IMR-90 (cell line): ENCODE data around the gene AHSG. TPM values are rescaled to one million over a fixed set of nuclear protein-coding genes. Genes with fewer than 3 reads are reported as not detected.

Source experiments
- ATAC-seq: fragments of 200-7000 bp; cut with Tn5 transposase; 2 replicates; pipeline ENCODE4 v1.9.1; 2020; ENCODE audit warnings: low read depth, mild to moderate bottlenecking, moderate library complexity
- BruUV-seq: library from RNA; stranded (reverse); fragments of 400-500 nt; replicated peaks from 2 replicates; lab custom pipeline; 2021; lab: Mats Ljungman, UMichigan
- CTCF ChIA-PET: fragments of 300-600 bp; formaldehyde crosslinking; extraction: SDS; loops from one replicate; lab custom pipeline; 2021; ENCODE audit warnings: antibody characterized with exemption; lab: Yijun Ruan, JAX
- POLR2A ChIA-PET: fragments of 300-600 bp; sonication (Branson Sonifier 250); formaldehyde crosslinking; loops from one replicate; lab custom pipeline; 2022; ENCODE audit warnings: antibody characterized with exemption; ENCODE audit not compliant: unreplicated experiment; lab: Charles Lee
- DNase-seq: peaks from one replicate; pipeline ENCODE4 v3.0.0; 2013
- H2AFZ ChIP-seq: replicated peaks from 2 replicates; pipeline ENCODE3; 2013; ENCODE audit warnings: low read length, mild to moderate bottlenecking; ENCODE audit not compliant: poor library complexity
- H2AK5ac ChIP-seq: 2 replicates; pipeline ENCODE4 v1.6.1; 2013; ENCODE audit warnings: low read depth, low read length, inconsistent platforms
- H2AK9ac ChIP-seq: replicated peaks from 2 replicates; pipeline ENCODE3; 2013; ENCODE audit warnings: mild to moderate bottlenecking, low read depth, low read length, moderate library complexity; ENCODE audit not compliant: poor library complexity
- H2BK120ac ChIP-seq: 2 replicates; pipeline ENCODE4 v1.6.1; 2013; ENCODE audit warnings: low read depth, low read length, inconsistent platforms
- H2BK15ac ChIP-seq: 3 replicates; pipeline ENCODE4 v1.6.1; 2013; ENCODE audit warnings: low read depth, low read length, inconsistent platforms
- H2BK20ac ChIP-seq: 2 replicates; pipeline ENCODE4 v1.6.1; 2013; ENCODE audit warnings: low read depth, mild to moderate bottlenecking, inconsistent platforms, low read length, moderate library complexity
- H2BK5ac ChIP-seq: 2 replicates; pipeline ENCODE4 v1.6.1; 2013; ENCODE audit warnings: mild to moderate bottlenecking, low read depth, low read length, inconsistent platforms; ENCODE audit not compliant: poor library complexity, severe bottlenecking
- H3K14ac ChIP-seq: replicated peaks from 2 replicates; pipeline ENCODE4 v1.6.1; 2013; ENCODE audit warnings: low read depth, low read length, inconsistent platforms
- H3K18ac ChIP-seq: 2 replicates; pipeline ENCODE4 v1.6.1; 2013; ENCODE audit warnings: low read depth, low read length, control low read depth
- H3K23ac ChIP-seq: 2 replicates; pipeline ENCODE4 v1.6.1; 2013; ENCODE audit warnings: low read depth, low read length, inconsistent platforms
- H3K27ac ChIP-seq: 2 replicates; pipeline ENCODE4 v1.5.1; 2013; ENCODE audit warnings: mild to moderate bottlenecking, control low read depth, low read length; ENCODE audit not compliant: insufficient read depth
- H3K27me3 ChIP-seq: 2 replicates; pipeline ENCODE4 v1.6.1; 2013; ENCODE audit warnings: low read length; ENCODE audit not compliant: control insufficient read depth, insufficient read depth
- H3K36me3 ChIP-seq: 2 replicates; pipeline ENCODE4 v1.6.1; 2013; ENCODE audit warnings: low read length, mixed read lengths; ENCODE audit not compliant: control insufficient read depth, insufficient read depth
- H3K4ac ChIP-seq: 2 replicates; pipeline ENCODE4 v1.6.1; 2013; ENCODE audit warnings: low read depth, low read length, inconsistent platforms
- H3K4me1 ChIP-seq: 2 replicates; pipeline ENCODE4 v1.6.1; 2013; ENCODE audit warnings: low read length, mixed read lengths; ENCODE audit not compliant: control insufficient read depth, insufficient read depth
- H3K4me2 ChIP-seq: 2 replicates; pipeline ENCODE4 v1.6.1; 2013; ENCODE audit warnings: low read depth, mild to moderate bottlenecking, control low read depth, low read length, moderate library complexity
- H3K4me3 ChIP-seq: 2 replicates; pipeline ENCODE4 v1.5.1; 2013; ENCODE audit warnings: low read depth, mild to moderate bottlenecking, control low read depth, low read length, moderate library complexity; ENCODE audit not compliant: insufficient read depth
- H3K56ac ChIP-seq: 2 replicates; pipeline ENCODE4 v1.6.1; 2013; ENCODE audit warnings: low read length, inconsistent platforms; ENCODE audit not compliant: insufficient read depth; ENCODE audit errors: extremely low read depth
- H3K79me1 ChIP-seq, 2 experiments: 2 replicates each; pipeline ENCODE4 v1.6.1; 2013; ENCODE audit warnings: low read length in 2 of 2, inconsistent platforms in 1 of 2, low read depth in 1 of 2
- H3K9ac ChIP-seq: 2 replicates; pipeline ENCODE4 v1.6.1; 2013; ENCODE audit warnings: low read depth, low read length, control low read depth
- H3K9me1 ChIP-seq: 2 replicates; pipeline ENCODE4 v1.6.1; 2013; ENCODE audit warnings: low read length, inconsistent platforms; ENCODE audit not compliant: insufficient read depth
- H3K9me3 ChIP-seq: 2 replicates; pipeline ENCODE4 v1.6.1; 2013; ENCODE audit warnings: low read length; ENCODE audit not compliant: control insufficient read depth, insufficient read depth
- H4K20me1 ChIP-seq: 2 replicates; pipeline ENCODE4 v1.6.1; 2013; ENCODE audit warnings: low read length, inconsistent platforms; ENCODE audit not compliant: insufficient read depth
- H4K5ac ChIP-seq: 2 replicates; pipeline ENCODE4 v1.6.1; 2013; ENCODE audit warnings: mild to moderate bottlenecking, low read depth, low read length, control low read depth
- H4K8ac ChIP-seq, 2 experiments: 2 replicates each; pipeline ENCODE4 v1.6.1; 2013; ENCODE audit warnings: low read depth in 2 of 2, low read length in 2 of 2, control low read depth in 1 of 2, inconsistent platforms in 1 of 2
- H4K91ac ChIP-seq: 2 replicates; pipeline ENCODE4 v1.6.1; 2013; ENCODE audit warnings: low read depth, low read length, inconsistent platforms; ENCODE audit not compliant: insufficient read depth
- BHLHE40 ChIP-seq: fragments of 150-350 bp; IDR thresholded peaks from 2 replicates; pipeline ENCODE4 v1.6.1; 2016; ENCODE audit warnings: mild to moderate bottlenecking, low read depth, low read length
- CEBPB ChIP-seq: IDR thresholded peaks from 2 replicates; pipeline ENCODE4 v1.6.1; 2012; ENCODE audit warnings: low read depth, low read length, improper control_type of control experiment
- CTCF ChIP-seq: conservative IDR thresholded peaks from 2 replicates; pipeline ENCODE4 v1.5.1; 2012; ENCODE audit warnings: mild to moderate bottlenecking, low read depth, low read length, improper control_type of control experiment
- ELK1 ChIP-seq: fragments of 150-350 bp; IDR thresholded peaks from 2 replicates; pipeline ENCODE4 v1.6.1; 2016; ENCODE audit warnings: low read depth, mild to moderate bottlenecking, low read length, moderate library complexity, borderline replicate concordance
- FOS ChIP-seq: fragments of 150-350 bp; IDR thresholded peaks from 2 replicates; pipeline ENCODE4 v1.6.1; 2016; ENCODE audit warnings: low read depth, low read length
- MAFK ChIP-seq: IDR thresholded peaks from 2 replicates; pipeline ENCODE4 v1.6.1; 2012; ENCODE audit warnings: low read depth, low read length, improper control_type of control experiment
- MAZ ChIP-seq: IDR thresholded peaks from 2 replicates; pipeline ENCODE4 v1.6.1; 2012; ENCODE audit warnings: low read depth, mild to moderate bottlenecking, low read length, improper control_type of control experiment, moderate library complexity, borderline replicate concordance
- NFE2L2 ChIP-seq: fragments of 150-350 bp; IDR thresholded peaks from 2 replicates; pipeline ENCODE4 v1.6.1; 2016; ENCODE audit warnings: low read depth, mild to moderate bottlenecking, low read length
- POLR2A ChIP-seq: IDR thresholded peaks from 2 replicates; pipeline ENCODE4 v1.6.1; 2012; ENCODE audit warnings: mild to moderate bottlenecking, low read depth, low read length
- RAD21 ChIP-seq: IDR thresholded peaks from 2 replicates; pipeline ENCODE4 v1.6.1; 2012; ENCODE audit warnings: low read length, improper control_type of control experiment
- RCOR1 ChIP-seq: IDR thresholded peaks from 2 replicates; pipeline ENCODE4 v1.6.1; 2012; ENCODE audit warnings: mild to moderate bottlenecking, low read length, improper control_type of control experiment; ENCODE audit not compliant: insufficient replicate concordance
- RFX5 ChIP-seq: IDR thresholded peaks from 2 replicates; pipeline ENCODE4 v1.8.0; 2012; ENCODE audit warnings: low read depth, mild to moderate bottlenecking, low read length, moderate library complexity
- WGBS, 2 experiments: methylation state at CpG; one replicate each; pipeline versions ENCODE4 v1.1.5 to v1.1.7; 2013; ENCODE audit warnings: missing lambda C conversion rate in 2 of 2; ENCODE audit not compliant: insufficient read length in 1 of 2; ENCODE audit errors: extremely low coverage in 2 of 2; 5-methylcytosine and 5-hydroxymethylcytosine counted together
- dilution Hi-C: fragments of 300-500 bp; cut with HindIII; formaldehyde crosslinking; loops from one replicate; pipeline ENCODE4 v1.14.3; 2018; ENCODE audit warnings: low sequenced_read_pairs; ENCODE audit not compliant: unreplicated experiment
- in situ Hi-C: fragments of 300-500 bp; cut with MboI; formaldehyde crosslinking; loops from 3 replicates; pipeline ENCODE4 v1.14.3; 2019; ENCODE audit warnings: low sequenced_read_pairs, inconsistent platforms, mixed read lengths
- intact Hi-C: fragments of 100-400 bp; cut with micrococcal nuclease; formaldehyde crosslinking; loops from 2 replicates; pipeline ENCODE4 v1.10.0; 2022
- polyA plus RNA-seq, 3 experiments: library from polyadenylated mRNA; depleted of rRNA; stranded (reverse); fragments of >200 nt; gene quantifications; 2 replicates each; pipeline ENCODE4 v1.2.3, GENCODE V29; 2012; ENCODE audit warnings: low replicate concordance in 1 of 3
- total RNA-seq: library from RNA; depleted of rRNA; stranded (reverse); fragments of >200 nt; gene quantifications from 2 replicates; pipeline ENCODE4 v1.2.3, GENCODE V29; 2012
- TF ChIP-seq, protein P1 (sequence below): fragments of 150-350 bp; IDR thresholded peaks from 2 replicates; pipeline ENCODE4 v1.6.1; 2017; ENCODE audit warnings: mild to moderate bottlenecking, antibody characterized with exemption, low read length, low read depth

AHSG gene
- total and polyA plus RNA-seq, 2 of the 4 experiments (the other 2 are of a cell fraction) = not detected

DNA sequence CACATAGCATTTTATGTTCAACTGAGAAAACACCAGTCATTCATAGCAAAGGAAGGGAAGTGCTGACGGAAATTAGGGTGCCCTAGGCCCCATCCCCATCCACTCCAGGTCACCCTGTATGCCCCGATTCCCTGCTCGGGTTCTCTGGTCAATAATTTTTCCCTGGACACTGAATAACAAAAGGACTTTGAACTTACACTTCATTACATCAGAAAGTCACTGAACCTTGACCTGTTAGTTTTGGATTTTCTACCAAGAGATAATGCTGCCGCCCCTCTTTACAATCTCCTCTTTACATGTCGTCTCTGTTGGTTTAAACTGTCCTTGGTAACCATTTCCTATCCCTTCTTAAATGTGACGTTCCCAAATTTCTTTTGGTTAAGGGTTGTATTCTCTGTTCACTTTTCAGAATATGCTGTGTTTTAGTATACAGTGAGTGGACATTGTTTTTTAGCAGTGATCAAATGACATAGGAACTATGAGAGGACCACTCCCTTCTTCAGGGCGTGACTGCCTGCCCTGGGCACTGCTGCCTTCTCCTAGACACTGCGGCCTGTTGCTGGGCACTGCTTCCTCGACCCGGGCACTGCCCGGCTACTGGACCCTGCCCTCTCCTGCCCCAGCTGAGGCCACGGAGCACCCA, 13.6 kb upstream of the AHSG start:
- Histone ChIP-seq H3K9ac (no peak overlapping the region), H3K14ac (no peak overlapping the region), H3K4me2 (no peak overlapping the region), H3K9me3 (no peaks in the 10 kb centered on the region), H3K9me1 (no peaks in the 10 kb centered on the region), H2BK5ac (no peak overlapping the region), H3K4ac (no peak overlapping the region), H3K4me1 (no peaks in the 10 kb centered on the region), H2BK120ac (no peak overlapping the region), H3K18ac (no peak overlapping the region), H4K8ac (no peak overlapping the region), H4K5ac (no peak overlapping the region), H3K27me3 (peaks cover 5% of the 10 kb centered on the region), H3K27ac (no peak overlapping the region), H3K56ac (no peak overlapping the region), H3K36me3 (no peaks in the 10 kb centered on the region), H2AK9ac (no peak overlapping the region), H3K4me3 (no peak overlapping the region), H2BK20ac (no peak overlapping the region), H2AFZ (peak overlapping the region; percentile 16), H4K91ac (no peak overlapping the region), H4K20me1 (no peaks in the 10 kb centered on the region), H2AK5ac (no peak overlapping the region), H2BK15ac (no peak overlapping the region), H3K23ac (no peak overlapping the region), H3K79me1 (no peaks in the 10 kb centered on the region)
- DNase-seq (no peak), ATAC-seq (no peak)
- intact Hi-C loops (no loop called here), dilution Hi-C loops (no loop called here), in situ Hi-C loops (no loop called here)
- BruUV-seq = no TSS peak
- POLR2A ChIA-PET = no interaction called here
- 100% methylated on average over 3 of the region's 12 CpGs; no CpG with 5 or more reads in 1 of the 2 experiments for WGBS, 2 experiments
- CTCF ChIA-PET = interaction anchor here (1.0 to 1.2 kb wide), 2 partner anchors 11 to 15 kb away, joined by 3 to 5 read pairs; no protein-coding TSS in a partner anchor
- TF ChIP-seq RAD21 (no peak), MAZ (no peak), RCOR1 (no peak), CEBPB (no peak), FOS (no peak), CTCF (no peak), RFX5 (no peak), POLR2A (no peak), MAFK (no peak), BHLHE40 (no peak), ELK1 (no peak), NFE2L2 (no peak)
- TF ChIP-seq, protein P1, sequence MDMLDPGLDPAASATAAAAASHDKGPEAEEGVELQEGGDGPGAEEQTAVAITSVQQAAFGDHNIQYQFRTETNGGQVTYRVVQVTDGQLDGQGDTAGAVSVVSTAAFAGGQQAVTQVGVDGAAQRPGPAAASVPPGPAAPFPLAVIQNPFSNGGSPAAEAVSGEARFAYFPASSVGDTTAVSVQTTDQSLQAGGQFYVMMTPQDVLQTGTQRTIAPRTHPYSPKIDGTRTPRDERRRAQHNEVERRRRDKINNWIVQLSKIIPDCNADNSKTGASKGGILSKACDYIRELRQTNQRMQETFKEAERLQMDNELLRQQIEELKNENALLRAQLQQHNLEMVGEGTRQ = no peak
